ENCODE measurements around the gene MST1R.

The MST1R gene

DNA sequence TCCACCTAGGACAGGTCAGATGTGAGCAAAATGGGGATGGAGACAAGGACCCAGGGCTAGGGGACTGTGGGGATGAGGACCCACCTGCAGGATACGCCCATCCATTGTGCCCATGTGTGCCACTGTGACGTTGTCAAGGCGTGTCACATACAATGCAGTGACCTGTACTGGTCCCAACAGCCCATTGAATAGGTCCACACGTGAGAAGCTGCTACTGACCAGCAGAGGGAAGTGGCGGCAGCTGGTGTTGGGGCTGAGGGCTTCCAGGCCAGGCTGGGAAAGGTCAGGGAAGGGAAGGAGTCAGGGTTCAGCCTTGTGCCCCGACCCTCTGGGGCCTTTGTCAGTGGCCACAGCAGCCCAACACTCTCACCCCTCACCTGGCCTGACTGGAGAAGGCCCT lies 4.7 kb downstream of the MST1R start:
- no peaks in the 10 kb centered on the region for H3K9me2 ChIP-seq (ENCODE audit: low read depth, low read length)
- no peaks in the 10 kb centered on the region for H3F3A ChIP-seq (ENCODE audit: insufficient read depth, low read length)
- no peaks in the 10 kb centered on the region for H3K9me3 ChIP-seq (ENCODE audit: low read length)
- H3K4me3 ChIP-seq (ENCODE audit: low read depth, low read length, poor library complexity, severe bottlenecking) = no peak overlapping the region
- H3K79me2 ChIP-seq (ENCODE audit: insufficient read depth, low read length) = no peaks in the 10 kb centered on the region
- no peaks in the 10 kb centered on the region for H3K27me3 ChIP-seq (ENCODE audit: insufficient read depth, low read length)
- no peak overlapping the region for H3K27ac ChIP-seq (ENCODE audit: low read depth, low read length, poor library complexity, severe bottlenecking)
- no peak overlapping the region for H3K9ac ChIP-seq (ENCODE audit: low read length)
- no peaks in the 10 kb centered on the region for H4K20me1 ChIP-seq (ENCODE audit: insufficient read depth, low read length)
- no peak for TF ChIP-seq EZH2 (IDR thresholded peaks at IDR 0.05; ENCODE audit: borderline replicate concordance, low read length)
- TF ChIP-seq, protein P1, sequence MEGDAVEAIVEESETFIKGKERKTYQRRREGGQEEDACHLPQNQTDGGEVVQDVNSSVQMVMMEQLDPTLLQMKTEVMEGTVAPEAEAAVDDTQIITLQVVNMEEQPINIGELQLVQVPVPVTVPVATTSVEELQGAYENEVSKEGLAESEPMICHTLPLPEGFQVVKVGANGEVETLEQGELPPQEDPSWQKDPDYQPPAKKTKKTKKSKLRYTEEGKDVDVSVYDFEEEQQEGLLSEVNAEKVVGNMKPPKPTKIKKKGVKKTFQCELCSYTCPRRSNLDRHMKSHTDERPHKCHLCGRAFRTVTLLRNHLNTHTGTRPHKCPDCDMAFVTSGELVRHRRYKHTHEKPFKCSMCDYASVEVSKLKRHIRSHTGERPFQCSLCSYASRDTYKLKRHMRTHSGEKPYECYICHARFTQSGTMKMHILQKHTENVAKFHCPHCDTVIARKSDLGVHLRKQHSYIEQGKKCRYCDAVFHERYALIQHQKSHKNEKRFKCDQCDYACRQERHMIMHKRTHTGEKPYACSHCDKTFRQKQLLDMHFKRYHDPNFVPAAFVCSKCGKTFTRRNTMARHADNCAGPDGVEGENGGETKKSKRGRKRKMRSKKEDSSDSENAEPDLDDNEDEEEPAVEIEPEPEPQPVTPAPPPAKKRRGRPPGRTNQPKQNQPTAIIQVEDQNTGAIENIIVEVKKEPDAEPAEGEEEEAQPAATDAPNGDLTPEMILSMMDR (IDR thresholded peaks at IDR 0.05; ENCODE audit: low read length) = no peak
- H3K4me1 ChIP-seq (ENCODE audit: insufficient read depth, low read length, severe bottlenecking) = peaks cover 17% of the 10 kb centered on the region
- H3K36me3 ChIP-seq (ENCODE audit: insufficient read depth, low read length) = no peaks in the 10 kb centered on the region
- no peak overlapping the region for H2AFZ ChIP-seq (ENCODE audit: low read length)
- no peak overlapping the region for H3K4me2 ChIP-seq (ENCODE audit: low read length)

DNA sequence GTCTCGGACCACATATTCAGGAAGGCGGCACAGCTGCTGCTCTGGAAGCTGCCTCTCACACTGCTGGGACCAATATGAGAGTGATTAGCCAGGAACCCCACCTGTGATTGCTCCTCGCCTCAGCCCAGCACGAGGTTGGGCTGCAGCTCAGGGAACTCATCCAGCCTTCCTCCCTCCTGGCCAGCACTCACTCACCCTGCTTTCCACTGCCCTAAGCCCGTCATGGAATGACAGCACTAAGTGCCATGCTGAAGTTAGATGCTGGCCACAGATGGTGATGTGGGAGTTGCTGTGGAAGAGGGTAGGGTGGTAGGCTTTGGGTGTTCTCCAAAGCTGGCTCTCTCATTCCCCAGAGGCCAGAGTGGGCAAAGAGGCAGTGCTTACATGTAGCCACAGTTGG lies 7.3 kb downstream of the MST1R start:
- Histone ChIP-seq H3K27me3 (ENCODE audit: insufficient read depth, low read length) (no peaks in the 10 kb centered on the region), H3F3A (ENCODE audit: insufficient read depth, low read length) (no peaks in the 10 kb centered on the region), H3K4me1 (ENCODE audit: insufficient read depth, low read length, severe bottlenecking) (no peaks in the 10 kb centered on the region), H3K4me3 (ENCODE audit: low read depth, low read length, poor library complexity, severe bottlenecking) (no peak overlapping the region), H2AFZ (ENCODE audit: low read length) (no peak overlapping the region), H3K9me2 (ENCODE audit: low read depth, low read length) (no peaks in the 10 kb centered on the region), H3K9me3 (ENCODE audit: low read length) (no peaks in the 10 kb centered on the region), H3K4me2 (ENCODE audit: low read length) (no peak overlapping the region), H3K36me3 (ENCODE audit: insufficient read depth, low read length) (no peaks in the 10 kb centered on the region), H3K27ac (ENCODE audit: low read depth, low read length, poor library complexity, severe bottlenecking) (no peak overlapping the region), H3K9ac (ENCODE audit: low read length) (no peak overlapping the region), H4K20me1 (ENCODE audit: insufficient read depth, low read length) (no peaks in the 10 kb centered on the region), H3K79me2 (ENCODE audit: insufficient read depth, low read length) (no peaks in the 10 kb centered on the region)
- no peak for TF ChIP-seq EZH2 (IDR thresholded peaks at IDR 0.05; ENCODE audit: borderline replicate concordance, low read length)
- TF ChIP-seq, protein P1 (IDR thresholded peaks at IDR 0.05; ENCODE audit: low read length) = no peak

DNA sequence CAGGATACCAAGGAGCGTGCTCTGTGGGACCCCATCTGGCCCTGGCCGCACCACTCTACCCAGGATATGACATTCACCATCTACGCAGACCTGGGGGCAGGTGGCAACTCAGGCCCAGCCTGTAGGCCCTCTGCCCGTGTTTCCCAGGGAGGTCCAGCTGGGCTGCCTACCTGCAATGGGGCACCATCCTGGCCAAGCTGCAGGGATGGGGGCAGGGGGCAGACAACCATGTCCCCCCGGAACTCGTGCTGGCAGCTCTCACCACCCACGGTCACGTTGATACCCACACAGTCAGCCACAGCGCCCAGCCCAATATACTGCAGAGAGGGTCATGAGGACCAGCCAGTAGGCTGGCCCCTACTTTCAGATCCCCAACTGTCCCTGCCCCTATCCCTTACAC lies 7.9 kb downstream of the MST1R start:
- H3F3A ChIP-seq (ENCODE audit: insufficient read depth, low read length) = no peaks in the 10 kb centered on the region
- no peak overlapping the region for H3K4me3 ChIP-seq (ENCODE audit: low read depth, low read length, poor library complexity, severe bottlenecking)
- no peaks in the 10 kb centered on the region for H3K79me2 ChIP-seq (ENCODE audit: insufficient read depth, low read length)
- no peaks in the 10 kb centered on the region for H3K9me3 ChIP-seq (ENCODE audit: low read length)
- no peaks in the 10 kb centered on the region for H3K4me1 ChIP-seq (ENCODE audit: insufficient read depth, low read length, severe bottlenecking)
- H3K36me3 ChIP-seq (ENCODE audit: insufficient read depth, low read length) = no peaks in the 10 kb centered on the region
- no peaks in the 10 kb centered on the region for H3K27me3 ChIP-seq (ENCODE audit: insufficient read depth, low read length)
- H4K20me1 ChIP-seq (ENCODE audit: insufficient read depth, low read length) = no peaks in the 10 kb centered on the region
- TF ChIP-seq, protein P1 (IDR thresholded peaks at IDR 0.05; ENCODE audit: low read length) = no peak
- TF ChIP-seq EZH2 (IDR thresholded peaks at IDR 0.05; ENCODE audit: borderline replicate concordance, low read length) = no peak
- no peaks in the 10 kb centered on the region for H3K9me2 ChIP-seq (ENCODE audit: low read depth, low read length)
- no peak overlapping the region for H3K4me2 ChIP-seq (ENCODE audit: low read length)
- no peak overlapping the region for H3K27ac ChIP-seq (ENCODE audit: low read depth, low read length, poor library complexity, severe bottlenecking)
- H3K9ac ChIP-seq (ENCODE audit: low read length) = no peak overlapping the region
- no peak overlapping the region for H2AFZ ChIP-seq (ENCODE audit: low read length)
